ENCODE measurements around the gene ANKRD50.

Gene ANKRD50, protein sequence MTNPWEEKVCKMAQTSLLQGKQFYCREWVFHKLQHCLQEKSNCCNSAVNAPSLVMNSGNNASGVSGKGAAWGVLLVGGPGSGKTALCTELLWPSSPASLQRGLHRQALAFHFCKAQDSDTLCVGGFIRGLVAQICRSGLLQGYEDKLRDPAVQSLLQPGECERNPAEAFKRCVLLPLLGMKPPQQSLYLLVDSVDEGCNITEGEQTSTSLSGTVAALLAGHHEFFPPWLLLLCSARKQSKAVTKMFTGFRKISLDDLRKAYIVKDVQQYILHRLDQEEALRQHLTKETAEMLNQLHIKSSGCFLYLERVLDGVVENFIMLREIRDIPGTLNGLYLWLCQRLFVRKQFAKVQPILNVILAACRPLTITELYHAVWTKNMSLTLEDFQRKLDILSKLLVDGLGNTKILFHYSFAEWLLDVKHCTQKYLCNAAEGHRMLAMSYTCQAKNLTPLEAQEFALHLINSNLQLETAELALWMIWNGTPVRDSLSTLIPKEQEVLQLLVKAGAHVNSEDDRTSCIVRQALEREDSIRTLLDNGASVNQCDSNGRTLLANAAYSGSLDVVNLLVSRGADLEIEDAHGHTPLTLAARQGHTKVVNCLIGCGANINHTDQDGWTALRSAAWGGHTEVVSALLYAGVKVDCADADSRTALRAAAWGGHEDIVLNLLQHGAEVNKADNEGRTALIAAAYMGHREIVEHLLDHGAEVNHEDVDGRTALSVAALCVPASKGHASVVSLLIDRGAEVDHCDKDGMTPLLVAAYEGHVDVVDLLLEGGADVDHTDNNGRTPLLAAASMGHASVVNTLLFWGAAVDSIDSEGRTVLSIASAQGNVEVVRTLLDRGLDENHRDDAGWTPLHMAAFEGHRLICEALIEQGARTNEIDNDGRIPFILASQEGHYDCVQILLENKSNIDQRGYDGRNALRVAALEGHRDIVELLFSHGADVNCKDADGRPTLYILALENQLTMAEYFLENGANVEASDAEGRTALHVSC (N-terminal part only)

DNA sequence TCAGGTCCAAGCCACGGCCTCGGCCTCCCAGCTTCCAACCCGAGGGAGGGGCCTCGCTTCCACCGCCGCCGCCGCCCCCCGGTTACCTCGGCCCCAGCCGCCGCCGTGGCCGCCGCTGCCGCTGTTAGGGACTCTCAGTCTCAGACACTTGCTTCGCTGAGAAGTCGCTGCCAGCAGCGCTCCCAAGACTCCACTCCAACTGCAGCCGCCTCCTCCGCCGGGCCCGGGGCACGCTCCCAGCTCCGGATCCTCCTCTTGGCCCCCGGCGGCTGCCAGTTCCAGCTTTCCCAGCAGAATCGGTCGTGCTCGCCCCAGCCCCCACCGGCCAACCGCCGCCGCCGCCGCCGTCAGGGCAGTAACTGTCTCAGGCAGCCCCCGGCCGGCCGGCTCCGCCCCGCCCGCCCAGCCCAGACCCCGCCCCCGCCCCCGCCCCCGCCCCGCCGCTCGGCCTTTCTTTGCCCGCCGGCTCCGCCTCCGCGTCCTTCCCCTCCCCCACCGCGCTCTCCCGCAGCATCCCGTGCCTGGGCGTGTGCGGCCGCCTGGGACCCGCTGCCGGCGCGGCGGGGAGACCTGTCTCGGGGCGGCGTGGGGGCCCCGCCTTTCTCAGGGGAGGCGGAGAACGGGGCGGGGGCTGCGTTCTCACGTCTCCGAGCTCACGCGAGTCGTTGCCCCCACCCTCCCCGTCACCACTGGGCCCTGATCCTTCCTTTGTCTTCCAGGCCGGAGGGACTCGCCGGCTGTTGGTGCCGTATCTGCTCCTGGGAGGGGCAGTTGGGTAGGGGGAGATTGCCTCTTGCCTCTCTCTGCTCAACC, at the start of gene ANKRD50:
ANKRD50 (minus strand) TSS at position 361 of the 813 bp plus-strand sequence. CDS start 2,221 bp downstream, outside the sequence.
- peak; percentile 19 for DNase-seq (ENCODE audit: low read depth)

GRCh38 chr4:124757126-124757525, 44.6 kb upstream of the ANKRD50 start:
- DNase-seq (ENCODE audit: low read depth) = no peak

GRCh38 chr4:124754681-124755080, 42.1 kb upstream of the ANKRD50 start:
- no peak for DNase-seq (ENCODE audit: low read depth)

GRCh38 chr4:124753941-124754581, 41.5 kb upstream of the ANKRD50 start:
- no peak for DNase-seq (ENCODE audit: low read depth)

GRCh38 chr4:124749421-124749820, 36.9 kb upstream of the ANKRD50 start:
- DNase-seq (ENCODE audit: low read depth) = no peak

DNA sequence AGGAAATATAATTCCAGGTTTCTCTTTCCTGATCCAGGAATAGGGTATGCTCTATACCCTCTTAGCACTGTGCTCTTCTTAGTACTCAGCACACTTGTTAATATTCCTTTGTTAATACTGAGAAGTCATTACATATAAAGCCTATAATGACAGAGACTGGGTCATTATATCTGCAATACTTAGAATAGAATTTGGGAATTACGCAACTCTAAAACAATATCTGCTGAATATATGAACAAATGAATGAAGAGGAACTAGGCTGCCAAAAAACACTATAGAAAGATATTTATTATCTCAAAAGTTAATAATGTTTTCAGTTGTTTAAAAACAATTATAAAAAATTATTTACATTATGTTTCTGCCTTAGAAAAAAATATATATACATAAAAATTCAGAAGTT, 36.4 kb upstream of the ANKRD50 start:
- no peak for DNase-seq (ENCODE audit: low read depth)

DNA sequence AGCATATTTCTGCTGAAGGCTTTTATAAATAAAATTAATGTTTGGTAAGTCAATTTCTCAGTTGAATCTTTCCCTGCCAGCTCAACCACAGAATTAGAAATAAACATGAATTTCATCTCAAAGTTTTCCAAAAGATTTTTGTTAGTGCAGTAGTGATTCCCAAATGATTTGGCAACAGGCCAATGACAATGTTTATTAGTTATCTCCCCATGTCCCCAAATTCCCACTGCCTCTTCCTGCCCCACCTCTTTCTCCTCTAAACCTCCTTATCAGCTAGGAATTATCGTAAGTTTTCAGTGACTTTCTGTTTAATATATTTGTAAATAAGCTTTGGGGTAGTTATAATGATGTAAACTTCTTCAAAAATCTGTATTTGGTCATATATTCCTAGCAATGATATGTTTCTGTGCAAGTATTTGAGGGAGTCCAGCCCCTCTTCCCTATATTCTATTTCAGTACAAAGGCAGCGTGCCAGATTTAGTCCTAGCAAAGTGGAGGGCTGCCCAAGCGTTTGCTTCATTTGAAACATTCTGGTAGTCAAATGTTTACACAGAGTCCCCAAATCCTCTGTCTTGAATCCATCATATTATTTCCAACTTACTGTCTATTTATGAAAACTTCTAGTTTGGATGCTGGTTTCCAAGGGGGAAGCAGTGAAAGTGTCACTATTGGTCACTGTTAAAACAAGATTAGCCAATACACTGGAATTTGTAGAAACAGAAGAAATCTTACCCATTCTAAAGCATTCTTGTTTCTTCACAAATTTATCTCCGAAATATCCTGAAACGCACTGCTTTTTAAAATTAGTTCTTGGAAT, 33.7 kb upstream of the ANKRD50 start:
- no peak for DNase-seq (ENCODE audit: low read depth)

GRCh38 chr4:124743711-124744110, 31.2 kb upstream of the ANKRD50 start:
- no peak for DNase-seq (ENCODE audit: low read depth)

DNA sequence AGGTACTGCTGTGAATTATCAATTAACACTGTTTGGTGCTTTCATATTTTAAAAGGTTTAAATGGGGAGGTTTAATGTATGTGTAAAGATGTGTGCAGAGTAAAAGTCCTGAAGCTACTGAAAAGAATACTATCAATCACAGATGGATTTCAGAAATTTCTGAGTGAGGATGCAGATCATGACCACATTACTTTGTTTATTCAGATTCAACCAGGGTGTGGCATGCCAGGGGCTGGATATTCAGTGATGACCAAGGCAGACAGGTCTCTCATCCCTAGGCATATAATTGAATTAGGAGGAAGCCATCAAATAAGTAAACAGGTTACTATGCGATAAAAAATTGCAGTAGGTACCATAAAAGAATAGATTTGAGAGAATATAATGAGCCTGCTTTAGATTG, 28.0 kb upstream of the ANKRD50 start:
- no peak for DNase-seq (ENCODE audit: low read depth)

DNA sequence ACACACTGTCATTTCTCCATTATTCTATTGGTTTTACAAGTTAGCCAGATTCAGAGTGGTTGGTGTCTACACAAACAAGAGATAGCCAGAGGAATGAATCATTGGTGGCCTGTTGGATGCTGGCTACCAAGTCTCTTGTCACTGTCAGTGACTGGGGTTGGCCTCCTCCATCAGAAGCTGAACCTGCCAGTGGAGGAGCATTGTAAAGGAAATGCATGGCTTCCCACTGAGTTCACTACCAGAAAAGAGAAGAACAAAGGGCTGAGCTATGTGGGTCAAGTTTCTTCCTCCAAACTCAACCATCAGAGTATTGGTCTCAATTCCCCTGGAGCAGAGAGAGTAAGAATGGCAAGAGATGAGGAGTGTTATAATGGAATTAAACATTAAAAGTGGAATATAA, 26.5 kb upstream of the ANKRD50 start:
- no peak for DNase-seq (ENCODE audit: low read depth)

GRCh38 chr4:124737619-124738018, 25.1 kb upstream of the ANKRD50 start:
- DNase-seq (ENCODE audit: low read depth) = no peak

DNA sequence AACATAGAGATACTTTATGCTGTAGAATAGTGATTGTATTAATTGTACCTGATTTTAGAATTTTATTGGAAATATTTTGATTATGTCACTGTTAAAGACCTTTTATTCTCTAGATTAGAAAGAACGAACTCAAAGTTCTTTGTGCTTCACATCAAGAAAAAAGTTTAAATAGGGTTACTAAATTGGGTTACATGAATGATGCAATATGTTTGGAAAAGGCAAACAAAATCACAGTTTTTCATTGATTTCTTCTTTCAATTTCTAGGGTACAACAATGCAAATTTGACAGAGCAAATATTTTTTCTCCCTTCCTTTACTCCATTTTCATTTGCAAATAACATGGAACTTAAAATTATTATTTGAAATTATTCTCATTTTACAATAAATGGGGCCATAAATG, 24.0 kb upstream of the ANKRD50 start:
- no peak for DNase-seq (ENCODE audit: low read depth)

DNA sequence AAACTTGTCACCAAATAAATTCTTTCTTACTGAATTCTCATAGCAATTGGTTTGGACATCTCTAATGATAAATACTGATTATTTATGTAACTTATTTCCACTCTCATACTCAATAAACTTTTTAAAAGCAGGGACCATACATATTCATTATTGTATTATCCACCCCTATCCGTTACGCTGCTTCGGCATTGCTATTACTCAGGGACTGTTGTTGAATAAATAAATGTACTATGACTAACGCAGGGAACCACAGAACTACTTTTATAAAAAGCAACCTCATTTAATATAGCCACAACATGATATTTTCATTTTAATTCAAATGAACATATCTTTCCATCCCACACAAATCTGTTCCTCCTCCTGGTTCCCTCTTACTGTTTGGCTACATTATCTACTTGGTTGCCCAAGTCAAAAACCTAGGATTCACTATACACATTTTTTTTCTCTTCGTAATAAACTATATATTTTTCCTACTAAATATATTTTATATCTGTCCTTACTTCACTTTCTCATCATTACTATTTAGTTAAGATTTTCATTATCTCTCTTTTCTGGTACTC, 14.9 kb upstream of the ANKRD50 start:
- no peak for DNase-seq (ENCODE audit: low read depth)

DNA sequence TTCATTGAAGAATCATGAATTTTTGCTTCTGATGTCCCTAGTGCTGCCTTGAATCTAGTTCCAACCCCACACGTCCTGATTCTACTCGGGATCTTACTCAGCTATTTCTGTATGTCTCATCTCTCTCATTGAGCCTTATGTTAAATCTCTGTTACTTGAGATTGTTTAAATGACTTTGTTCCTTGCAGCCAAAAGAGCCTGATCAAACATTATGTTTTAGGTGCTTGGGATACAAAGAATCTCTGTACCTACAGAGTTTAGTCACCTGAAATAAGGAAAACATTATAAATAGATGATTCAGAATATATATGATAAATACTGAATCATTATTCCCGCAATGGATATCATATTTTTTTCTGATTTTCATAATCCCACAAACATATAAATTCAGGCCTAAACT, 13.7 kb upstream of the ANKRD50 start:
- no peak for DNase-seq (ENCODE audit: low read depth)

DNA sequence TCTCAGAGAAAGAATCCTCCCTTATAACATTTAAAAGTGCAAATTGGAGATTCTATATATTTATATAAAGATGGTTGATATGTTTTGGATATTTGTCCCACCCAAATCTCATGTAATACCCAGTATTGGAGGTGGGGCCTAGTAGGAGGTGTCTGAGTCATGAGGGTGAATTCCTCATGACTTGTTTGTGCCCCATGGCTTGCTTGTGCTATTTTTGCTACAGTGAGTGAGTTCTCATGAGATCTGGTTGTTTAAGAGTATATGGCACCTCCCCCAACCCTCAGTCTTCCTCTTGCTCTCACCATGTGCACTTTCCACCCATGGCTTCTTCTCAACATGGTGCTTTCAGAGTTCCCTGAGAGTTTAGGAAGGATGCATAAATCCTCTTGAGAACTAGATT, 9.5 kb upstream of the ANKRD50 start:
- no peak for DNase-seq (ENCODE audit: low read depth)

GRCh38 chr4:124717101-124717500, 4.6 kb upstream of the ANKRD50 start:
- DNase-seq (ENCODE audit: low read depth) = no peak

DNA sequence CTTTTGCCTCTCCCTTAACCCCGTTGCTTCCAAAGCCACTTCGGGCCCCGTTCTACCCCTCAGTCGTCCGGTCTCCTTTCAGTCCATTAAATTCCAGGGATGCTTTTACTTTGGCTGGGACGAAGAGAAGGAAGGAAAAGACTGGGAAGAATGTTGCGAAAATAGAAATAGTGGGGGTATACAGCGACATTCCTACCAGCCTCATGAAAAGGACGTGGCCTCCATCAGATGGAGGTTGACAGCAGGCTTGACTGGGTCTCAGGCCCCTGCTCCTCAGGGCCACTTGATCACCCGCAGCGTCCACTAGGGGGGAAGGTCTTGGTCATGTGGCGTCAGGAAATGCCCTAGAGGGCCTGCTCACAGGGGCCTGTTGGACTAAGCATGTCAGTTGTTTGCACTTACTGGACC, 657 bp upstream of the ANKRD50 start:
- DNase-seq (ENCODE audit: low read depth) = no peak

DNA sequence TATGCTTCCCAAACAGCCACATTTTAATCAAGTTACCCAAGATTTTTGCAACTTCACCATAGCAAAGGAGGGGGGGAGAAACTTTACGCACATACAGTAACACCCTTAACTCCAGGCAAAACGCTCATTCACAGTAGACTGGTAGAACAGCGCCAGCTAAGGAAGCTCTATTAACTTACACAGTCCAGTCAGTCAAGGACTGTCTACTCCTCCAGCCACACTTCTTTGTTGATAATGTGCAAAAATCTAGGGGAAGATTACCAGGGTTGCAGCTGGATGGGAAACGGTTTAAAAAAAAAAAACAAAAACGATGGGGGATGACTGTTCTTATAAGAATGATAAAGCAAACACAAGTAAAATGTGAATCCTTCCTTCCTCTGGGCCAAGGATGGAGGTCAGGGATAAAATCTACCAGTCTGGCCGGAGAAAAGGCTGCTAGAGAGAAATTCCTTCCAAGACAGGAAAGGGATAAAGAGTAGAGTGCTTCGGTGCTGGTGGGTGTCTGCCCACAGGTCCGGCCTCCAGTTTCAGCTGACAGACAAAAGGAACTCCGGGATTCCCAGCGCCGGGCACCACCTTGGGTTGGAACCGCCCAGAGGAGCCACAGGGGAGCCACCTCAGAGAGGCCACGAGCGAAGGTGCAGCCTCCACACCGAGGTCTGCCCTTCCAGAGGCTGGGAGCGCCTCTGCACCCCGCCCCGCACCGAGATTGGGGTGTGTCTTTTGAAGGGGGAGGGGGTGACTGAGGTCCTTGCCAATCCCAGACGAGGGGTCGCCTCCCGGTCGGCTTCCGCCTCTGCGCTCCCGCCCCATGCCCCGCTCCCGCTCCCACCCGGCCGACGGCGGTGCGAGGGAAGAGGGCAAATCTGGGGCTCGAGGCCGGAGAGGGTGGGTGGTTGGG, 811 bp downstream of the ANKRD50 start:
- DNase-seq (ENCODE audit: low read depth) = no peak

- DNase-seq (ENCODE audit: low read depth) = no peak
Observed at GRCh38 chr4:124710911-124711310, 1.6 kb downstream of the ANKRD50 start.
